Panc1 (cell line): ENCODE results near the gene PLN. TPM values are rescaled to one million over a fixed set of nuclear protein-coding genes. Genes with fewer than 3 reads are reported as not detected.

Experiments
- ATAC-seq: fragments of 200-7000 bp; cut with Tn5 transposase; 2 replicates; pipeline ENCODE4 v1.9.1; 2020; ENCODE audit warnings: mild to moderate bottlenecking, moderate library complexity
- BruUV-seq: library from RNA; stranded (reverse); fragments of 400-500 nt; replicated peaks from 2 replicates; lab custom pipeline; 2021; lab: Mats Ljungman, UMichigan
- CTCF ChIA-PET: fragments of 300-600 bp; sonication (Branson Sonifier 250); formaldehyde crosslinking; loops from one replicate; lab custom pipeline; 2022; ENCODE audit warnings: antibody characterized with exemption; lab: Charles Lee
- POLR2A ChIA-PET: fragments of 300-600 bp; sonication (Branson Sonifier 250); formaldehyde crosslinking; loops from one replicate; lab custom pipeline; 2022; ENCODE audit warnings: antibody characterized with exemption; lab: Charles Lee
- DNase-seq: peaks from one replicate; pipeline ENCODE4 v3.0.0-alpha.2; 2010; ENCODE audit warnings: low read depth, low spot score
- H3K27ac ChIP-seq: 2 replicates; pipeline ENCODE4 v1.5.1; 2011; ENCODE audit warnings: mild to moderate bottlenecking, low read length, inconsistent platforms
- H3K27me3 ChIP-seq: fragments of 200-500 bp; sonication (Bioruptor generic); 2 replicates; pipeline ENCODE4 v1.6.0; 2014; ENCODE audit warnings: low read length, inconsistent platforms; ENCODE audit not compliant: control insufficient read depth, insufficient read depth
- H3K36me3 ChIP-seq: fragments of 200-500 bp; sonication (Bioruptor generic); 2 replicates; pipeline ENCODE4 v1.5.1; 2014; ENCODE audit warnings: inconsistent platforms, mild to moderate bottlenecking, low read length, moderate library complexity; ENCODE audit not compliant: control insufficient read depth, insufficient read depth
- H3K4me1 ChIP-seq: 2 replicates; pipeline ENCODE4 v1.5.1; 2011; ENCODE audit warnings: inconsistent platforms, mild to moderate bottlenecking, low read length, moderate library complexity; ENCODE audit not compliant: control insufficient read depth, insufficient read depth
- H3K4me3 ChIP-seq, 2 experiments: 2 replicates each; pipeline ENCODE4 v1.5.1; 2011 to 2012; ENCODE audit warnings: low read depth in 2 of 2, low read length in 2 of 2, mild to moderate bottlenecking in 2 of 2, inconsistent platforms in 1 of 2, moderate library complexity in 1 of 2
- H3K9me3 ChIP-seq: fragments of 200-500 bp; sonication (Bioruptor generic); 2 replicates; pipeline ENCODE4 v1.5.1; 2014; ENCODE audit warnings: low read depth, mild to moderate bottlenecking, inconsistent platforms, low read length, moderate library complexity; ENCODE audit not compliant: control insufficient read depth, insufficient read depth
- CTCF ChIP-seq: fragments of 450-650 bp; IDR thresholded peaks from 2 replicates; pipeline ENCODE4 v1.5.1; 2017; ENCODE audit warnings: mild to moderate bottlenecking
- POLR2AphosphoS5 ChIP-seq: IDR thresholded peaks from 2 replicates; pipeline ENCODE4 v1.6.1; 2012; ENCODE audit warnings: mild to moderate bottlenecking, low read depth, low read length, moderate library complexity
- REST ChIP-seq, 2 experiments: IDR thresholded peaks; 2 replicates each; pipeline ENCODE4 v1.6.1; 2011 to 2012; ENCODE audit warnings: low read depth in 2 of 2, control low read depth in 1 of 2, low read length in 1 of 2, mild to moderate bottlenecking in 1 of 2, moderate library complexity in 1 of 2; ENCODE audit not compliant: insufficient read depth in 1 of 2
- SIN3A ChIP-seq: IDR thresholded peaks from 2 replicates; pipeline ENCODE4 v1.6.1; 2012; ENCODE audit warnings: low read depth, mild to moderate bottlenecking, low read length, moderate library complexity, borderline replicate concordance; ENCODE audit not compliant: insufficient read depth
- TCF7L2 ChIP-seq: IDR thresholded peaks from 2 replicates; pipeline ENCODE4 v1.6.1; 2011; ENCODE audit warnings: mild to moderate bottlenecking, low read depth, low read length, inconsistent platforms
- in situ Hi-C: cut with HindIII; loops from 2 replicates; pipeline ENCODE4 v1.10.0; 2016; ENCODE audit warnings: low sequenced_read_pairs, low pct_unique_long_range_greater_than_20kb
- intact Hi-C: fragments of 100-400 bp; cut with micrococcal nuclease; formaldehyde crosslinking; loops from one replicate; pipeline ENCODE4 v1.10.0; 2022; ENCODE audit not compliant: unreplicated experiment
- total RNA-seq: library from RNA; stranded (reverse); gene quantifications from one replicate; pipeline ENCODE4 v1.2.1, GENCODE V29; 2021; ENCODE audit not compliant: unreplicated experiment

The PLN gene
- total RNA-seq, 1 experiment from 2014 or later: not detected

DNA sequence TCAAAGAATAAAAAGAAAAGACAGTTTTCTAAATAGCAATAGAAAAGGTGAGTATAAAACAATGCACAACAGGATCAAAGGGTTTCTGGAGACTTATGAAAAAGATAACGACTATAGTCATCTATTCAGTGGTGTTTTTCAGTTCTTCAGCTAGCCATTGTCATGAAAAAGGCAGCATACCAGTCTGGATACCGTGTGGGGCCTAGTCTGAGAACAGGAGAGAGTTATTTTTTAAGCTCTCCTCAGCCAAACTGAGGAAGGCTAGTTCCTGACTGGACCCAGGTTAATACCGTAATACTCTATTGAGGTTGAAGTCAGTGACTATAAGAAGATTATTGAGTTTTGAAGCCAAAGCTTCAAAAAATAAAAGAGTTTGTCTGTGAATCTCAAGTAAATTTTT, 49.5 kb downstream of the PLN start:
- no peak for TF ChIP-seq REST (IDR thresholded peaks at IDR 0.05; ENCODE audit: insufficient read depth in 1 of 2, low read depth in 2 of 2, low read length in 1 of 2)
- TF ChIP-seq SIN3A: no peak
- TF ChIP-seq POLR2AphosphoS5: no peak
- TF ChIP-seq CTCF: no peak
- TF ChIP-seq TCF7L2: no peak
- no peaks in the 10 kb centered on the region for H3K27me3 ChIP-seq
- H3K4me1 ChIP-seq: no peaks in the 10 kb centered on the region
- H3K4me3 ChIP-seq: no peak overlapping the region
- intact Hi-C loops (no loop called here), in situ Hi-C loops (no loop called here)
- ATAC-seq: no peak
- DNase-seq: no peak
- H3K9me3 ChIP-seq: no peaks in the 10 kb centered on the region
- POLR2A ChIA-PET: no interaction called here
- no TSS peak for BruUV-seq
- H3K36me3 ChIP-seq: no peaks in the 10 kb centered on the region
- H3K27ac ChIP-seq: no peak overlapping the region
- CTCF ChIA-PET: no interaction called here

DNA sequence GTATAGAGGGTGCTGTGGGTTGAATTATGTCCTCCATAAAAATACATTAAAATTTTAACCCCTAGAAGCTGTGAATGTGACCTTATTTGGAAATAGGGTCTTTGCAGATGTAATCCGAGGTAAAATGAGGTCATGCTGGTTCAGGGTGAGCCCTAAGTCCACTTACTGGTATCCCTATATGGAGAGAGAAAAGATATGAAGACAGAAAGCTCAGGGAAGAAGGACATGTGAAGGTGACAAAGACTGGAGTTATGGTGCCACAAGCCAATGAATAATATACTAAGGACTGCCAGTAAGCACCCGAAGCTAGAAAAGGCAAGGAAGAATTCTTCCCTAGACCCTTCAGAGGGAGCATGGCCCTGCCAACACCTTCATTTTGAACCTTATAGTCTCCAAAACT, 50.2 kb downstream of the PLN start:
- CTCF ChIA-PET: no interaction called here
- TF ChIP-seq TCF7L2 (no peak), REST (IDR thresholded peaks at IDR 0.05; ENCODE audit: insufficient read depth in 1 of 2, low read depth in 2 of 2, low read length in 1 of 2) (no peak), POLR2AphosphoS5 (no peak), CTCF (no peak), SIN3A (no peak)

More for the DNA sequence above, 50.2 kb downstream of the PLN start:
- H3K9me3 ChIP-seq: no peaks in the 10 kb centered on the region
- in situ Hi-C loops: no loop called here
- POLR2A ChIA-PET: no interaction called here
- H3K4me1 ChIP-seq: no peaks in the 10 kb centered on the region
- intact Hi-C loops: no loop called here
- ATAC-seq: no peak
- no peak overlapping the region for H3K4me3 ChIP-seq
- no TSS peak for BruUV-seq
- H3K36me3 ChIP-seq: no peaks in the 10 kb centered on the region
- DNase-seq: no peak
- no peaks in the 10 kb centered on the region for H3K27me3 ChIP-seq
- H3K27ac ChIP-seq: no peak overlapping the region
